GM19455 (cell line): ENCODE results near the gene PMIS2.

ENCODE experiments used
- ATAC-seq: cut with Tn5 transposase; IDR thresholded peaks from one replicate; pipeline ENCODE4 v1.9.1; 2021; ENCODE audit not compliant: unreplicated experiment

Gene PMIS2

DNA sequence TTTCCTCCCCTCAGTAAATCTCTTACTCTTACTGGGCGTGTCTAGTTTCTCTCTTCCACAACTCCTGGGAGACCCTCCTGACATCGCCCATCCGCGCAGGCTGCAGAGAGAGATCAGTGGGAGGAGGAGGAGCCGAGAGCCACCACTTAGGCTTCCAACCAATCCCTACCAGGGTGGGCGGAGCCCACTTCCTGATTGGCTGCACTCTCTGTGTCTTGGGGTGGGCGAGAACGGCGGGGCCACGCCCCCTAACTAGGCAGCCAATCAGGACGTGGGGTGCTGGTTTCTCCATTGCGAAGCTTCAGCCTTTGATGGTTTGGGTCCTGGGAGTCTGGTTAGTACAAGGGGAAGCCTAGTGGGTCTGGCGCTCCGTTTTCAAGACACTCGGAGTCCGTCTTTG is at the start of gene PMIS2:
Gene PMIS2 (plus strand): TSS at position 326 of the 400 bp plus-strand sequence. CDS start 87 bp downstream, outside the sequence.
- ATAC-seq, result no peak

DNA sequence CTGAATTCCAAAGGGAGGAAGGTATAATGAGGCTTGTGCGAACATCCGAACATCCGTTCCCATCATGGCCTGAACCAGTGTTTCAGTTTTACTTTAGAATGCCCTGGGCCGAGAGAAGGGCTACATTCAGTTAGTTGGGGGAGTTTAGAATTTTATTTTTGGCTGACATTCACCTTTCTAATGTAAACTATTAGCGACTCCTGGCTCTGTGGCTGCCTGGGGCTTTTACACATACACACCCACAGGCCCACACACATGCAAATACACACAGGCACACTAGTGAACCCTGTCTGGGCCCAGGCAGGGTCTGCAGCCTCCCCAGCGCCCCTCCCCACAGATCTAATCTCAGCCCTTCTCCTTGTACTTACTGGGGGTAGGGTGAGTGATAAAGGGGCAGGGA is 46.7 kb upstream of the PMIS2 start:
- ATAC-seq, result no peak

DNA sequence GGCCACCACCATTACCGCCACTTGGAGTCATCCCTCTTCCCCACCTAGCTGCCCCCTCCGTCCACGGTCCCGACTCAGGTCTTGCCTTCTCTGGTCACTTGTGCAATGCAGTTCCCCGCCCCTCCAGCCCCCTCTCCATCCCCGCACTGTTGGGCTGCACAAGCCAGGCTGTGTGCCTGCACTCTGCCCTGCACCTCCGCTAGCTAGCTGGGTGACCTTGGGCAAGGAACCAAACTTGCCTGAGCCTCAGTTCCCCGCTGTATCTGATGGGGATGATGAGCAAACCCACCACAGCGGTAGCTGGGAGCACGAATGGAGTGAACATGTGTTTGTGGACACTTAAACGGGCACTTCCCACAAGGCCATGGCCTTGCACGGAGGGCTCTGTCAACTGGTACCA is 46.1 kb upstream of the PMIS2 start:
- ATAC-seq, result no peak

DNA sequence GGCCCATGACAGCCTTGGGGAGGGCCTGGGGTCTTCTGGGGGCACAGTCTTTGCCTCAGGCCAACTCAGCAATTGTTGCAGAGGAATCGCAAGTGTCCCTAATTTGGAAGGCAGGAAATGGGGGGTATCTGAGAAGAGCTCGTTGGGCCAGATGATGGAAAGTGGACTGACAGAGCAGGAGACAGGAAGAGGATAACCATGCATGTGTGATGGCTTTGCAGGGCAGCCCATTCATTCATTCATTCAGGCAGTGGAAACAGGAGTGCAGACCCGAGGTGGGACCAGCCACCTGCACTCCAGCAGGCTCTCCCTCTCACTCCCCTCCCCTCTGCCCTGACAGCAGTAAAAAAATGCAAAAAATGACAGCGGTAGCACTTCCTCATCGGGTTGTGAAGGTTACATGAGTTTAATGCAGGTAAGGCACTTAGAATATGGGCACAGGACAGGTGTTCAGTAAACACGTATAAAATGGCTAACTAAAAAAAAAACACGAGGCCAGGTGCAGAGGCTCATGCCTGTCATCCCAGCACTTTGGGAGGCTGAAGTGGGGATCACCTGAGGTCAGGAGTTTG is 45.5 kb upstream of the PMIS2 start:
- ATAC-seq, result no peak

DNA sequence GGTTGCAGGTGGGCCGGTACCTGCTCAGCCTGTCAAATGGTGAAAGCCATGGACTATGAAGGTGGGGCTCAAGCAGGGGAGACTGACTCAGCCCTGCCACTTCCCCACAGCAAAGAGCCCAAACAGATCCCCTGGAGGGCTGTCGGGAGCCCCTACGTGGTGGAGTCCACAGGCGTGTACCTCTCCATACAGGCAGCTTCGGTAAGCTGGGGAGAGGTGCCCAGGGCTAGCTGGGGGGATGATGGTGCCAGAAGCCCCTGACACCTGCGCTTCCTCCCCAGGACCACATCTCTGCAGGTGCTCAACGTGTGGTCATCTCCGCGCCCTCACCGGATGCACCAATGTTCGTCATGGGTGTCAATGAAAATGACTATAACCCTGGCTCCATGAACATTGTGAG is 43.8 kb upstream of the PMIS2 start:
- ATAC-seq, result no peak

DNA sequence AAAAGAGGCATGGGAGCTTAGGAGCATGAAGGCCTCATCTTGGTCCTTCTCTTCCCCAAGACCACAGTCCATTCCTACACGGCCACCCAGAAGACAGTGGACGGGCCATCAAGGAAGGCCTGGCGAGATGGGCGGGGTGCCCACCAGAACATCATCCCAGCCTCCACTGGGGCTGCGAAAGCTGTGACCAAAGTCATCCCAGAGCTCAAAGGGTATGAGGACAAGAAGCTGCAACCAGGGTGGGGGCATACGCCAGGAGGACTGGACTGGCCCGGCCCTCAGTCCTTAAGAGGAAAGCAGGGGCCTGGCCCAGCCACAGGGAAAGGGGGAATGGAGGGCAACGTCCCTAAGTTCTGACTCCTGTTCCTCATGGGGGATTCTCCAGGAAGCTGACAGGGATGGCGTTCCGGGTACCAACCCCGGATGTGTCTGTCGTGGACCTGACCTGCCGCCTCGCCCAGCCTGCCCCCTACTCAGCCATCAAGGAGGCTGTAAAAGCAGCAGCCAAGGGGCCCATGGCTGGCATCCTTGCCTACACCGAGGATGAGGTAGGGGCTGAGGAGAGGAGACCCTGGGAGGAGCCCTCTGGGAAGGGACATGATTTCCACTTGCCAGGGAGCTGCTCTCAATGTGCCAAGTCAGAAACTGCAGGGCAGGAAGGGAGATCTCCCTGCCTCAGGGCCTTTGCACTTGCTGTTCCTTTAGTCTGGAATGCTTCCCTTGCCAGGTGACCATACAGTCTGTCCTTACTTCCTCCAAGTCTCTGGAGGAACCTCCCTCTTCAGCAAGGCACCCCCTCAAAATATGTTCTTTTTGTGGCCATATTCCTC is 42.5 kb upstream of the PMIS2 start:
- ATAC-seq, result no peak

DNA sequence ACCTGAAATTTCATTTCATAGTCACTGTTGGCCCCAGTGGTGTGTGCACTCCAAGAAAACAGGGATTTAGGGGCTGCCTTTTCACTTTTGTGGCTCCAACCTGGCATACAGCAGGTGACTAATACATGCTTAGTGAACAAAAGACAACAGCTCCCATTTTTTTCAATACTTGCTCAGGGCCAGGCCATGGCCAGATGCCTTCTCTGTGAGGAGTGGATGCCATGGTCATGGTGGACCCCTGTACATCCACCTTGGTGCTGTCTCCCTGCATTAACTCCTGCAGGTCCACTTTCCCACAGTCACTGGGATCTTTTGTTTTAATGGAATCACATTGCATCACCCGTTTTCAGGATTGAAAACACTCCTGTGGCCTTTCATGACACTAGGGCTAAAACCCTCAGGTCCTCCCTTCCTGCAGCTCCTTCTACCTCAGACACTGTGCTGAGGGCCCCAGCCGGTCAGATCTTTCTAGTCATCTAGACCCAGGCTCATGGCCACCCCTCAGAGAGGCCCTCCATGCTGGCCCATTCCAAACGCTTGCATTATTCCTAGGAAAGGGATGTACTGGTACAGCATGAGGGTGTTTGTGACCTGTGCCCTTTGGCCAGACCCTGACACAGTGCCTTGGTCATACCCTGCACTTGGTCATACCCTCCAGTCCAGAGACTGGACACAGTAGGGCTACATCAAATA is 41.7 kb upstream of the PMIS2 start:
- no peak for ATAC-seq

DNA sequence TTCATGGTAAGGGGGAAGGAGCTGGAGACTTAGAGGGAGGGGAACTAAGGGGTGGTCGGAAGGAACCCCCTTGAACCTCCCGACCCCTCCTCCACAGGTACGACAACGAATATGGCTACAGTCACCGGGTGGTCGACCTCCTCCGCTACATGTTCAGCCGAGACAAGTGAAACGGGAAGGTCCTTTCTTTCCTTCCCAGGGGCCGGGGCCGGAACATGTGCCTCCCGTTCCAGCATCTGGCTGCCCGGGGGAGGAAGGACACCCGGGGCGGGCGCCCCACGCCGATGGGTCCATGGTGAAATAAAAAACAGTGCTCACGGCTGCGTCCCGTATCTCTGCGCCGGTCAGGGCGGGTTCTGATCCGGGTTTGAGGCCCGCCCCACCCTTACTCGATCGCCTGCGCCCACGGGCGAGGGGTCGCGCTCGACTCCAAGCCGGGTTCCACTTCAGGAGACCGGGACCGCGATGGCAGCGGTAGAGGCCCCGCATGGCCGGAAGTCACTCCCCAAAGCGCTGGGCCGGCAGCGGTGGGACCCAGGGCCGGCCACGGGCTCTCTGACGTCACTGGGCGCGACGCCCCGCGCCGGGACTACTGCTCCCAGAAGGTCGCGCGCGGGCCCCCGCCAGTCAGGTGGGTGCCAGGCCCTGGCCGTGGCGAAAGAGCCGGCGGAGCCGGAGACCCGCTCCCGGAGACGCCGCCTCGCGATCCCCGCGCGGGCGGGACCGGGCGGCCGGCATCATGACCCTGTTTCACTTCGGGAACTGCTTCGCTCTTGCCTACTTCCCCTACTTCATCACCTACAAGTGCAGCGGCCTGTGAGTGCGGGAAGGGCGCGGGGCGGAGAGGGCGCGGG is 40.7 kb upstream of the PMIS2 start, which contains the start of gene TMEM147:
Gene TMEM147 (plus strand): TSS at position 626 of the 854 bp plus-strand sequence. CDS start 114 bp downstream, at position 740.
- peak; percentile 73 for ATAC-seq

DNA sequence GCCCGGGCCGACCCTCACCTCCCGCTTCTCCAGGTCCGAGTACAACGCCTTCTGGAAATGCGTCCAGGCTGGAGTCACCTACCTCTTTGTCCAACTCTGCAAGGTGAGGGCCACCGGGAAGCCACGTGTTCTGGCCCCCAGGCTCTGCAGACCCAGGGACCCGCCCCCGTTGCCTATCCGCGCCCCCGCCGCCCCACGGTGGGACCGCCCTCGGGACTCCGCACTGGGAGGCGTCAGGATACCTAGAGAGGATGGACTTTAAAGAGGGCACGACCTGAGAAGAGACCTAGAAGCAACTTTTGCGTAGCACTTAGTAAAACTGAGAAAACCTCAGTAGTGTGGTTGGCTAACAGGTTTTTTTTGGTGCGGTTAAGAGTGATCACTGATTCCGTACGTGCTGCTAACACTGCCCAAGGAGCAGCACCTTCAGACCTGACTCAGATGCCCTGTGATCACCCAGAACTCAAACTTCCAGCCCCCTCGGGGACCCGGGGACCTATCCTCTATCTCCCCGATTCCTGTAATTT is 40.1 kb upstream of the PMIS2 start:
- peak; percentile 47 for ATAC-seq

DNA sequence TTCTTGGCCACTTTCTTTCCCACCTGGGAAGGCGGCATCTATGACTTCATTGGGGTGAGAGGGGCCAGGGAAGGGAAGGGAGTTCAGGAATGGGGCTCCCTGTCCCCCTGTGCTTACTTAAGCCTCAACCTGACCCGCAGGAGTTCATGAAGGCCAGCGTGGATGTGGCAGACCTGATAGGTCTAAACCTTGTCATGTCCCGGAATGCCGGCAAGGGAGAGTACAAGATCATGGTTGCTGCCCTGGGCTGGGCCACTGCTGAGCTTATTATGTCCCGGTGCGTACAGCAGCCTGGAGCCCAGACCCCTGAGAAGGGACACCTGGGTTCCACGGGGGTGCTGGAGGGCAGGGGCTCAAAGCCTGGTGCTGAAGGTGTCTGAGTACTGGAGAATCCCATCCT is 39.4 kb upstream of the PMIS2 start:
- ATAC-seq, result no peak

DNA sequence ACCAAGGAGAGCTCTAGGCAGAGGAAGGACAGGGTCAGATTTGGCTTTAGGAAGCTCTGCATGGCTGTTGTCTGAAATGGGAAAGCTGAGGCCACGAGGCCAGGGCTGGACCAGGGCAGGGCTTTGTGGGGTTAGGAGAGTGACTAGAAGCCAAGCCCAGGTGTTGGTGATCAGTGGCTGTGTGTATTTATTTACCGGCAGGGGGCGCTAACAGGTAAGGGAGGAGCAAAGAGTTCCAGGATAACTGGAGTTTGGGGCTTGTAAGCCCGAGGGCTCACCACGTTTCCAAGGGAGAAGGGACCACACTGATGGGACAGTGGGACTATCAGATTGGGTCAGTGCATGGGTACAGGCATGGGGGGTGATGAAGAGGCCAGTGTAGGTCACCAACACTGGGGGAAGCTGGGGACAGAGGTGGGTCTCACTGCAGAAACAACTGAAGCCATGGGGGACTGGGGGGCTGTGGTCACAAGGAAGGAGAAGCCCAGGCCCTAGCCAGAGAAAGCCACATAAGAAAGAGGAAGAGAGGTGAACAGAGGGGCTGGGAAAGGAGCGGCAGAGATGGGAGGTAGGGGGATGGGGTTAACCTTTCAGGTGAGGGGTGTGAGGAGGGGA is 36.7 kb upstream of the PMIS2 start:
- no peak for ATAC-seq

DNA sequence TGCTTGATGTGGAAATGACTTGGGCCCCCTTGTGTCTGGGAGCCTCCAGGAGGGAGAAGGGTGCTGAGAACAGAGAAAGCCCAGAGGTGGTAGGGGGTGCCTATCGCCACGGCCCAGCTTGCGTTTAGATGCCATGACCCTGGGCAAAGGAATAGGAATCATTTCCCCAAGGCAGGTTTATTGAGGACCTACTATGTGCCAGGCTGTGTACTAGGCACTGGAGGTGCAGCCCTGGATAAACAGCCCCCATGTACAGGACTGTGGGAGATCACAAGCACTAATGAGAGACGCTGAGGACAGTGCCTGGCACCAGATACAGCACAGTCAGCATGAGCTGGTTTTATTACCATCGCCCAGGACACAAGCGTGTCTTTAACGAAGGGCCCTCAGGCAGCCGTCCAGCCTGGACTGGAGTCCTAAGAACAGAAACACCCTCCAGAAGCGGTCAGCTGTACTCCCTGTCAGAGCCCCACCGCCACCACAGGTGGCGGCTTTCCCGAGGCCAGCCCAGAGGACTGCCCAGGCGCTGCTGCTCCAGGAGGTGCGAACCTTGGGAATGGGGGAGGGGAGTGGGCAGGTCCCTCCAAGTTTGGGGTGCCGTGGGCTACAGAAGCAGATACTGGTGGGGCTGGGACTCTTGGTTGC is 36.0 kb upstream of the PMIS2 start:
- no peak for ATAC-seq

DNA sequence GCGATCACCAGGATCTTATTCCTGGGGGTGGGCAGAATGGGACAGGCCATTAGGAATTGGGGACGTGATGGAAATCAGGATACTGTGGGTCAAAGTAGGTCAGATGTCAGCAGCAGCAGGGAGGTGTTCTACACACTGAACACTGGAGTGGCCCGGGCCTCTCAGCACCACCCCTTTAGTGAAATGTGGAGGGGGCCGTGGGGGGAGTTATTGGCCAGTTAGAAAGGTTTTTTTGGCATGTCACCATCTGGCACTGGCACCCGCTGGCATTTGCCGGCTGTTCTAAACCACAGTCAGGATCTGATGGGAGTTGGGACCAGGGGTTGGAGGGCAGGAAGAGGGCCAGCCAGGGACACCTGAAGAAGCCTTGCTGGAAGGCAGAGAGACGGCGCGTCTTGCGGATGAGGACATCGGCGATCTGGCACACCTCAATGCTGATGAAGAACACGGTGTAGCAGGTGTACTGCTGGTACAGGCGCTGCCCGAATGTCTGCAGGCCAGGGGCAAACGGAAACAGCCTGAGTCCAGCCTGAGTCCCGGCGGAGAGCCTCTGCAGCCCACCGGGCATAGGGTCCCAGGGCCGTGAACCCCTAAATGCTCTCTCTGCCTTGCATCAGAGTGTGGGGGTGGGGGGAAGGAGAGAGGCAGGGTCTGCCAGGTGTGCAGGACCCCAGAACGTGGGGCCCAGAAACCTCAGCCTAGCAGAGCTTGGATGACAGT is 34.7 kb upstream of the PMIS2 start:
- no peak for ATAC-seq

DNA sequence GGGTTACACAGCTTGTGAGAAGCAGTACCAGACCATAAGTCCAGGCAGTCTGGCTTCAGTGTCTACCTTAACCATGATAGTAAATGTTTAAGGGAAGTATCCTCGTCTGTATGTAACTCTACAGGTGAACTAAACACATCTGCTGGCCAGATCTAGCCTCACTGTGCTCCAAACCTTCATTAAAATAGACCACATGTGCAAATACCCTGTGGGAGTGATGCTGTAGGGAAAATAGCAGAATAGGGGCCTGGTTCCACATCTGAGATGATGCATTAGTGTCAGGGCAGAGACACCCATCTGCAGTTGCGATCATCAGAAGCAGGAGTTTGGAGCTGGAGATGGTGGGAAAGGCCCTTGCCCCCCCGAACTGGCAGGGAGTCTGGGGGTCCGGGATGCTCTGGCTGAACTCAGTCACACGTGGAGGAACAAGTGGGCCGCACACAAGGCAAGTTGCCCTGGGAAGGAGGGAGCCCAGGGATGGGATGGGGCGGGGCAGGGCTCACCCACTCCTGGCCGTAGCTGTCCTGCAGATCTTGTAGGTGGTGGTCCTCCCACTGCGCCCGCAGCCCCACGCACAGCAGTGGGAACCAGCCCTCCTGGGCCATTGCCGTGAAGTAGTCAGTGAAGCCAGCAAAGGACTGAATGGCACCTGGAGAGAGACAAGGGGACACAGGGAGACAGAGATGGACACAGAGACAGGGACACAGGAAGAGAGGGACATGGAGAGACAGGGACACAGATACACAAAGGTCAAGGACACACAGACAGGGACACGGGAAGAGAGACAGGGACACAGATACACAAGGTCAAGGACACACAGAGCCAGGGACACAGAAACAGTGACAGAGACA is 33.2 kb upstream of the PMIS2 start:
- ATAC-seq, result no peak

DNA sequence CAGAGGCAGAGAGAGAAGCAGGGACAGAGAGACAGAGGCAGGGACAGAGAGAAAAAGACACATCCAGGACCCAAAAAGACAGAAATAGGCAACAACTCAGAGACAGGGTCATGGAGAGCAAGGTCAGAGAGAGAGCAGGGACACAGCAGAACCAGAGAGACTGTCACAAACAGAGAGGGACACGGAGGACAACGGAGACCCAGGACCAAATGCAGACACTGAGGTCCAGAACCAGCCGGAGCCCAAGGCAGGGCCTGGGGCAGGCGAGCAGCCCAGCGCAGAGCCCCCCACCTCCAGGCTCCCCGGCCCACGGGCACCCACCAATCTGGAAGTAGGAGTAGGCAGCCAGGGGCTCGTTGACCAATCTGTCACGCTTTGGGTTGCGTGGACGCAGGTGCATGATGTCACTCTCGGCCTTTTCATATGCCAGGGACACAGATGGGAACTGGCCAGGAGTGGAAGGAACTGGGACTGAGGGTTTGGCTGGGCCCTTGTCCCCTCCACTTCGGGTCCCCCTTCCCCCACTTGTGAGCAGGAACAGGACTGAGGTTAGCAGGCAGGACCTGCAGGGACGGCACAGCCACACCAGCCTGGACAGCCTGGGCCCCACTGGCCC is 32.5 kb upstream of the PMIS2 start:
- ATAC-seq, result no peak

DNA sequence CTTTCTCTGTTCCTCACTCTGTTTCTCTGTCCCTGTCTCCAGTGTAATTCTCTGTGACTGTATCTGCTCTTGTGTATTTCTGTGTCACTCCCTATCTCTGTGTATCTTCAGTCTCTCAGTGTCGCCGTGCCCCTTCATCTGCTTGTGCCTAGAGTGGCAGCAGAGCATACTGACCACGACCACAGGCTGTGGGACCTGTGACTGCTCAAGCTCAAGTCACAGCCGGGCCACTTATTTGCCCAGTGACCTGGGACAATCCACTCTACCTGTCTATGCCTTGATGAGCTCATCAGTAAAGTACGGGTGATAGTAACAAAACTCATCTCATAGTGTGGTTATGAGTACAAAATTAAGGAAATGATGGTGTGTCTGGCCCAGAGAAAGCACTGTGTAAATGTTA is 31.9 kb upstream of the PMIS2 start:
- ATAC-seq, result no peak

DNA sequence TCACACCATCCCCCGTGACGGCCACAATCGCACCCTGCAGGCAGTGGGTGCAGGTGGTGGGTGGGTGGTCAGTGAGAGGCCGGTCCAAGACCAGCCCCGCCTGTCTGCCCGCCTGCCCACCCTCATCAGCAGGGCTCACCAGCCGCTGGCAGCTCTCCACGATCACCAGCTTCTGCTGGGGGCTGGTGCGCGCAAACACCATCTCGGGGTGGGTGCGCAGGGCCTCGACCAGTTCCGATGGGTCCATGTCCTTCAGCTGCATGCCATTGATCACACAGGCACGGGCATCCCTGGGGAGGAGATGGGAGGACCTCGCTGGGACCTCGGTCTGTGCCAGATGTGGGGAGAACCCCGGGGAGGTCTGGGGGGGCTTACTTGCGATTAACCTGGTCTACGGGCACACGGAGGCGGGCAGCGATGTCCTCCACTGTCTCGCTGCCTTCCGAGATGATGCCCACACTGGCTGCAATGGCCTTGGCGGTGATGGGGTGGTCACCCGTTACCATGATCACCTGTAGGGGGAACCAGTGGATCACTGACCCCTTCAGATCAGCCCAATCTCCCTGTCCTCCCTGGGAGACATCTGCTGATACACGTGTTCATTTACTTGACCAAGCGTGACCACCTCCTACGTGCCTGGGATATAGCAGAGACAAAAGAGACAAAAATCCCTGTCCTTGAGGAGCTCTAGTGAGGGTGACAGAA is 30.5 kb upstream of the PMIS2 start:
- ATAC-seq, result no peak
